Stimulated activated naive B cell treated with anti-CD40 and anti-IgM and Interleukin-4, amounts not matched to agents 10 μg/mL and 1 μg/mL and 100 μg/mL, for 72 hours (primary cell): ENCODE results near the gene OPCML.
"Not testable (repeated sequence)": the region's sequence is repeated elsewhere in the genome, so short reads cannot be mapped to it uniquely, and the experiment has no call there.

Experiments used
- ATAC-seq, 2 donors: fragments of 150-1000 bp; cut with Tn5 transposase; replicated peaks; 2 replicates each; pipeline ENCODE4 v1.10.0; 2021; ENCODE audit warnings: moderate library complexity in 1 of 2
- DNase-seq: peaks from one replicate; pipeline ENCODE4 v3.0.0; 2021
- H3K27ac Mint-ChIP-seq: one replicate; pipeline ENCODE4 v1.8.0; 2022; ENCODE audit warnings: mild to moderate bottlenecking, mixed read lengths
- H3K27me3 Mint-ChIP-seq, 2 donors: one replicate each; pipeline ENCODE4 v1.8.0; 2022; ENCODE audit warnings: mixed read lengths in 2 of 2
- H3K36me3 Mint-ChIP-seq, 2 donors: one replicate each; pipeline ENCODE4 v1.8.0; 2022; ENCODE audit warnings: mixed read lengths in 2 of 2, mild to moderate bottlenecking in 1 of 2
- H3K4me1 Mint-ChIP-seq, 2 donors: one replicate each; pipeline ENCODE4 v1.8.0; 2022; ENCODE audit warnings: mixed read lengths in 2 of 2, mild to moderate bottlenecking in 1 of 2
- H3K4me3 Mint-ChIP-seq, 2 donors: one replicate each; pipeline ENCODE4 v1.8.0; 2022; ENCODE audit warnings: mild to moderate bottlenecking in 2 of 2, mixed read lengths in 2 of 2, moderate library complexity in 1 of 2
- H3K9me3 Mint-ChIP-seq, 2 donors: one replicate each; pipeline ENCODE4 v1.8.0; 2022; ENCODE audit warnings: mixed read lengths in 2 of 2, mild to moderate bottlenecking in 1 of 2

Gene OPCML

GRCh38 chr11:132423266-132423665 is 1109.0 kb downstream of the OPCML start:
- peaks cover 0 to 5% of the 10 kb centered on the region in 2 donors for H3K9me3 Mint-ChIP-seq
- no peak overlapping the region for H3K27ac Mint-ChIP-seq
- no peaks in the 10 kb centered on the region for H3K4me1 Mint-ChIP-seq
- ATAC-seq: no peak
- DNase-seq: no peak
- H3K27me3 Mint-ChIP-seq: no peaks in the 10 kb centered on the region
- no peaks in the 10 kb centered on the region for H3K36me3 Mint-ChIP-seq
- no peak overlapping the region for H3K4me3 Mint-ChIP-seq

DNA sequence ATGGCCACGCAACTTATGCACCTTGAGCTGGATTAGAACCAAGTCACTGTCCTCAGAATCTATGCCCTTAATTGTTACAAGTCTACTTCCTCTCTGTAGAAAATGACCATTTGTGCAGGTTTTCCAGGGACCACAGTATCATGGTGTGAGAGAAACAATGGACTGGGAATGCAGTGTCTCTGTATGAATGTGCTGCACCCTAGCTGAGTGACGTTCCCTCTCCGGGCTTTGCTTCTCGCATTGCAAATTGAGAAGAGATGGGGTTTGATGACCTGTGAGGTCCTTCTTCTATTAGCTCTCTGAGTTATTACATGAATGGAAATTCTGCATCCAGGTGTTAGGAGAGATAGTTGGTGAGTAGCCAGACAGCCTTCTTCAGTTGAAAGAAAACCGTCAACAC is 1109.6 kb downstream of the OPCML start:
- Mint-ChIP-seq H3K4me1 (no peaks in the 10 kb centered on the region), H3K27ac (no peak overlapping the region), H3K27me3 (no peaks in the 10 kb centered on the region), H3K9me3 (peaks cover 0 to 5% of the 10 kb centered on the region in 2 donors), H3K36me3 (no peaks in the 10 kb centered on the region), H3K4me3 (no peak overlapping the region)
- no peak for ATAC-seq
- DNase-seq: no peak

DNA sequence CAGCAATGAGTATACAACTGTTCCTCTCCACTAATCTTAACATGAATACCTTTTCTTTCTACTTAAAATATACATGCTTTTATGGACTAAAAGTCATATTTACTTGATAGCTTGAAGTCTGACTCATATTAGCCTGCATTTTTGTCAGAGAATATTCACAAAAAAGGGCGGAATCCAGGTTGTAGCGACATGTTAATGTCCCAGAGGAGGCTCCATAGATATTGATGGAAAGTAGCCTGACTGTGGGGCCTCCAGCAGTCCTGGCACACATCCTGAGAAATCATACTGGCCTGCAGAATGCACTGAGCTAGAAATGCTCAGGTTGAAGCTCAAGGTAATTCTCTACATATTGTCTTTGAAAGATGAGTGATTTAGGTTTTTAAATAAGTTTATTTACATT is 1110.7 kb downstream of the OPCML start:
- Mint-ChIP-seq H3K27ac (no peak overlapping the region), H3K4me1 (no peaks in the 10 kb centered on the region), H3K4me3 (no peak overlapping the region), H3K27me3 (no peaks in the 10 kb centered on the region), H3K36me3 (no peaks in the 10 kb centered on the region), H3K9me3 (peaks cover 0 to 5% of the 10 kb centered on the region in 2 donors)
- DNase-seq (no peak), ATAC-seq (no peak)

GRCh38 chr11:132414451-132414850 is 1117.8 kb downstream of the OPCML start:
- Mint-ChIP-seq H3K4me1 (no peaks in the 10 kb centered on the region), H3K27ac (no peak overlapping the region), H3K9me3 (peaks cover 3 to 4% of the 10 kb centered on the region in 2 donors), H3K27me3 (no peaks in the 10 kb centered on the region), H3K4me3 (no peak overlapping the region), H3K36me3 (no peaks in the 10 kb centered on the region)
- DNase-seq (no peak), ATAC-seq (no peak)

- Mint-ChIP-seq H3K27ac (no peak overlapping the region), H3K36me3 (no peaks in the 10 kb centered on the region), H3K9me3 (peaks cover 4 to 5% of the 10 kb centered on the region in 2 donors), H3K4me1 (no peaks in the 10 kb centered on the region), H3K4me3 (no peak overlapping the region), H3K27me3 (no peaks in the 10 kb centered on the region)
- no peak for DNase-seq
- ATAC-seq: no peak
These were observed 1121.9 kb downstream of the OPCML start for GRCh38 chr11:132410383-132410782.

- no peaks in the 10 kb centered on the region for H3K4me1 Mint-ChIP-seq
- no peaks in the 10 kb centered on the region for H3K27me3 Mint-ChIP-seq
- H3K27ac Mint-ChIP-seq: no peak overlapping the region
- H3K36me3 Mint-ChIP-seq: no peaks in the 10 kb centered on the region
- peaks cover 4 to 5% of the 10 kb centered on the region in 2 donors for H3K9me3 Mint-ChIP-seq
- no peak overlapping the region for H3K4me3 Mint-ChIP-seq
- no peak for ATAC-seq
- DNase-seq: no peak
These were observed 1122.5 kb downstream of the OPCML start for GRCh38 chr11:132409573-132410355.

DNA sequence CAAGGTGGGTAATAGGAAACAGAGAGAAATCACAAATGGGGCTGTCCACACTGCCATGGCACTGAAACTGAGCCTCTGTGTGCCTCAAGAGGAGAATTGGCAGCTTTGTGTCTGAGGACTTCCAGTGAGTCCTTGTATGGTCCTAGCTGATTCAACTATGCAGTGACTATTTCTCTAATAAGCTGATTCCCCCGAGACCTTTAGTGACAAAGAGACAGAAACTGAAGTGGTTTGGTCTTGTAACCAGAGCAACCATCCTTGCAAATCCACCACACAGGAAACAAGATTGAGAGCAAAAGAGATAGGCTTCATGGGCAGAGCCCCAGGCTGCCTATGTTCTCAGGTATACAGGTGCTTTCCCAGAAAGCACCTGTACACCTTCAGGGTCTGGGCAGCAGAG is 1123.4 kb downstream of the OPCML start:
- ATAC-seq: peak in 1 of 2 donors; percentile 16
- no peaks in the 10 kb centered on the region for H3K4me1 Mint-ChIP-seq
- no peak for DNase-seq

DNA sequence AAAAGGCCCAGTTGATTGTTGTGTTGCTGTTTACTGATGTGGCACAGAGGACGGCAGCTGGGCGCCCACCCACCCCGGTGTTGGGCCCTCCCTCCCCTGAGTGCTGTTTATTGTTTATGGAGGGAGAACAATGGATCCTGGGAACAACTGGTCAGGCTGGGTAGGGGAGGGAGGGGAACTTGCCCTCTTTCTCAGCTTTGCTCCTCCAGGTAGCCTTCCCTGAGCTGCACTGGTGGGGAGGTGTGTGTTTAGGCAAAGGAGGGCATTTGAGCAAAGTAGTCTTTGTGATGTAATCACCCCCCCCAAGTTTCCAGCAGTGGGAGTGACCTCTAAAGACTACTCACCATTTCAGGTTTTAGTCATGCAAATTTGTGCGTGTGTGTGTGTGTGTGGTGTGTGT is 1126.6 kb downstream of the OPCML start:
- H3K4me1 Mint-ChIP-seq: no peaks in the 10 kb centered on the region
- H3K4me3 Mint-ChIP-seq: no peak overlapping the region
- ATAC-seq (no peak), DNase-seq (no peak)
- peaks cover 0 to 5% of the 10 kb centered on the region in 2 donors for H3K9me3 Mint-ChIP-seq
- no peak overlapping the region for H3K27ac Mint-ChIP-seq
- no peaks in the 10 kb centered on the region for H3K36me3 Mint-ChIP-seq
- no peaks in the 10 kb centered on the region for H3K27me3 Mint-ChIP-seq

More for the DNA sequence above, 1123.4 kb downstream of the OPCML start:
- no peaks in the 10 kb centered on the region for H3K36me3 Mint-ChIP-seq
- H3K4me3 Mint-ChIP-seq: no peak overlapping the region
- H3K9me3 Mint-ChIP-seq: peaks cover 4 to 5% of the 10 kb centered on the region in 2 donors
- no peak overlapping the region for H3K27ac Mint-ChIP-seq
- H3K27me3 Mint-ChIP-seq: no peaks in the 10 kb centered on the region

- ATAC-seq: peak; percentile 41 to 60
- H3K36me3 Mint-ChIP-seq: no peaks in the 10 kb centered on the region
- no peaks in the 10 kb centered on the region for H3K4me1 Mint-ChIP-seq
- no peak overlapping the region for H3K4me3 Mint-ChIP-seq
- no peak for DNase-seq
- H3K9me3 Mint-ChIP-seq: peaks cover 5 to 8% of the 10 kb centered on the region in 2 donors
- no peaks in the 10 kb centered on the region for H3K27me3 Mint-ChIP-seq
- no peak overlapping the region for H3K27ac Mint-ChIP-seq
These were observed 1130.1 kb downstream of the OPCML start for GRCh38 chr11:132402071-132402684.

DNA sequence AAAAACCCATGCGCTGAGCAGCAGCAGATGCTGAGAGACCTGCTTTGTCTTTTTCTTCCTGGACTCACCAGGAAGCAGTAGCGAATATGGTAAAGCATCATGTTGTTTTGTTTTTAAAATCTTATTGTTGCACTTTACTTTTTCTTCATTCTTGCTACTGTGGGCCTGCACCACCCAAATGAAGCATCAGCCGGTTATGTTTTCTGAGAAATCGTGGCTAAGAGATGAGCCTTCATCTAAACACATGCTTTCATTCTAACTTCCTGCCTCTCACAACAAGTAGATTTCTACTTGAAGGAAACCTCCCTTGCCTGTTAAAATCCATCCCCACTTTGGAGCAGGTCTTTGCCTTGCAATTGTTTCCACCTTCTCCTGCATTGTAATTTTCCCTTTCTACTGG is 1136.0 kb downstream of the OPCML start:
- Mint-ChIP-seq H3K27ac (no peak overlapping the region), H3K4me3 (no peak overlapping the region), H3K27me3 (no peaks in the 10 kb centered on the region), H3K36me3 (no peaks in the 10 kb centered on the region), H3K4me1 (no peaks in the 10 kb centered on the region), H3K9me3 (peaks cover 20 to 21% of the 10 kb centered on the region in 2 donors)
- DNase-seq (no peak), ATAC-seq (no peak)

DNA sequence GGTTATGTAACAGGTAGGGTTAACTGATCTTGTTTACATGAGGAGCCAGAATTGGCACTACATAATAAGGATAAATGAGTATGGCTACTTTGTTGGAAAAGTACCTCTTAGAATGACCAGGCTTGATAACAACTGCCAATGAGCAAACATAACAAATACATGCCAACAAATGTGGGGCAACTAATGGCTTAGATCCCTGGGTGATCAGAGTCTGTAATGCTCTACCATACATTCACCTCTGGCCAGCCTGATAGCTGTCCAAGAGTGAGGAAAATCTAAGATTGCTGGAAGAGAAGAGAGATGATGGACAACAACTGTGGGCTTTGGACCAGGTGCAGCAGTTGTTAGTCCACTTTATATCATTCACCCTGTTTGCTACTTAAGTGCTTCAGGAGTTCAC is 1136.9 kb downstream of the OPCML start:
- Mint-ChIP-seq H3K27me3 (no peaks in the 10 kb centered on the region), H3K4me3 (no peak overlapping the region), H3K9me3 (peaks cover 20 to 22% of the 10 kb centered on the region in 2 donors), H3K4me1 (no peaks in the 10 kb centered on the region), H3K27ac (no peak overlapping the region), H3K36me3 (no peaks in the 10 kb centered on the region)
- no peak for ATAC-seq
- DNase-seq: no peak

- no peak for DNase-seq
- peaks cover 7% of the 10 kb centered on the region in 2 donors for H3K9me3 Mint-ChIP-seq
- H3K36me3 Mint-ChIP-seq: no peaks in the 10 kb centered on the region
- H3K27ac Mint-ChIP-seq: no peak overlapping the region
- no peaks in the 10 kb centered on the region for H3K27me3 Mint-ChIP-seq
- ATAC-seq: no peak
- H3K4me3 Mint-ChIP-seq: no peak overlapping the region
- no peaks in the 10 kb centered on the region for H3K4me1 Mint-ChIP-seq
These were observed 1152.8 kb downstream of the OPCML start for GRCh38 chr11:132379540-132379939.

DNA sequence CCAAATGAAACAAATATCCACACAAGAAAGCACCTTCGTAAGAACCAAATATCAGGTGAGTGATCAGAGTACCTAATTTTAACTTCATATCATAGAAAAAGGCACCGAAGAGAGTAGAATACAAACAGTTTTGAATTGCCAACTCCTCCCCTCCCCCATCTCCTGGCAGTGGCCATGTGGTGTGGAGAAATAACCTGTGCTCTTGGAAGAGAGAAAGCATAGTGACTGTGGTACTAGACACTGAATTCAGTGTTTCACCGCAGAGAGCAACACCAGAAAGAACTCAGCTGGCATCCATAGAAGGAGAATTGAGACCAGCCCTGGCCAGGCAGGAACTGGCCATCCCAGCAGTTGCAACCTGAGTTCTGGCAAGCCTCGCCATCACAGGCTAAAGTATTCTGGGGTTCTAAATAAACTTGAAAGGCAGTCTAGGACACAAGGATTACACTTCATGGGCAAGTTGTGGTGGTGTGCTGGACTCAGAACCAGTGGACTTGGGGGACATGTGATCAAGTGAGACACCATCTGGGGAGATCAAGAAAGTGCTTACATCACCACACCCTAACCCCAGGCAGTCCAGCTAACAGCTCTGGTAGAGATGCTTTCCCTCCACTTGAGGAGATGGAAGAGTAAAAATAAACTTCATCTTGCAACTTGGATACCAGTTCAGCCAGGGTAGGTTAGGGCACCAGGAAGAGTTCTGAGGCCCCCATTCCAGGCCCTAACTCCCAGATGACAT is 1158.7 kb downstream of the OPCML start:
- ATAC-seq (no peak), DNase-seq (no peak)
- Mint-ChIP-seq H3K9me3 (peaks cover 7% of the 10 kb centered on the region in 2 donors), H3K36me3 (no peaks in the 10 kb centered on the region), H3K4me1 (no peaks in the 10 kb centered on the region), H3K27ac (no peak overlapping the region), H3K4me3 (no peak overlapping the region), H3K27me3 (no peaks in the 10 kb centered on the region)

- not testable (repeated sequence) for H3K4me3 Mint-ChIP-seq, H3K27me3 Mint-ChIP-seq, H3K4me1 Mint-ChIP-seq, ATAC-seq, H3K27ac Mint-ChIP-seq, DNase-seq, H3K36me3 Mint-ChIP-seq
- H3K9me3 Mint-ChIP-seq: peaks cover 8 to 12% of the 10 kb centered on the region in 2 donors
These were observed 1162.2 kb downstream of the OPCML start for GRCh38 chr11:132370114-132370513.

DNA sequence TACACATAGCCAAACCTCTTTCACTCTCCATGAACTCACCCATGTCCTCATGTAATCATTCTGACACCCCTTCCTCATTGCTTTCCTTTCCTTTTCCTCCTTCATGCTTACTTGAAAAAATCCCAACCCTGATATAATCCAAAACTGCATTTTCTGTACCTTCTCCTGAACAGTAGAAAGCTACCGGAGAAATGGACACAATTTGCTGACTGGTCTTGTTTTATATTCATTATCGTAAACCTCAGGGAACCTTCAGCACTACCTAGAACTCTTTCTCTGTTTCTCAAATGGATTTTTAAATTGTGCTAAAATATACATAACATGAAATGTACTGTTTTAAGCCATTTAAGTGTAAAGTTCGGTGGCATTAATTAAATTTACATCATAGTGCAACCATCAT is 1165.0 kb downstream of the OPCML start:
- H3K4me3 Mint-ChIP-seq: no peak overlapping the region
- H3K4me1 Mint-ChIP-seq: no peaks in the 10 kb centered on the region
- ATAC-seq: no peak
- DNase-seq: no peak
- H3K27ac Mint-ChIP-seq: no peak overlapping the region
- H3K36me3 Mint-ChIP-seq: no peaks in the 10 kb centered on the region
- H3K27me3 Mint-ChIP-seq: no peaks in the 10 kb centered on the region
- H3K9me3 Mint-ChIP-seq: peaks cover 4 to 9% of the 10 kb centered on the region in 2 donors
